Measurements from ENCODE around the gene KCNRG.
A peak's percentile ranks its signal among the peaks of the same experiment; 100 is the strongest.
"Not testable (repeated sequence)": the region's sequence is repeated elsewhere in the genome, so short reads cannot be mapped to it uniquely, and the experiment has no call there.

Gene KCNRG

GRCh38 chr13:50015258-50015657 is at the start of gene KCNRG:
Gene KCNRG, plus strand, starts transcription at chr13:50015444. Its CDS starts 50 bp downstream, at chr13:50015494.
- peak; percentile 49 for DNase-seq

GRCh38 chr13:49967456-49967855 is 47.8 kb upstream of the KCNRG start:
- DNase-seq: no peak

GRCh38 chr13:49972709-49973108 is 42.5 kb upstream of the KCNRG start:
- DNase-seq: no peak

- no peak for DNase-seq
Measured at GRCh38 chr13:49975826-49976225, 39.4 kb upstream of the KCNRG start.

- peak; percentile 83 for DNase-seq
Measured at GRCh38 chr13:49976314-49977258, 38.7 kb upstream of the KCNRG start.

GRCh38 chr13:49977992-49978391 is 37.3 kb upstream of the KCNRG start:
- DNase-seq: no peak

- DNase-seq: peak; percentile 28
Measured at GRCh38 chr13:49980266-49980665, 35.0 kb upstream of the KCNRG start.

- DNase-seq: no peak
Measured at GRCh38 chr13:49985129-49985528, 30.1 kb upstream of the KCNRG start.

GRCh38 chr13:49986471-49986870 is 28.8 kb upstream of the KCNRG start:
- DNase-seq: no peak

- not testable (repeated sequence) for DNase-seq
Measured at GRCh38 chr13:49990612-49991011, 24.6 kb upstream of the KCNRG start.

- DNase-seq: no peak
Measured at GRCh38 chr13:49993111-49993510, 22.1 kb upstream of the KCNRG start.

GRCh38 chr13:49993666-49994065 is 21.6 kb upstream of the KCNRG start:
- DNase-seq: no peak

GRCh38 chr13:49995625-49996101 is 19.6 kb upstream of the KCNRG start:
- peak; percentile 59 for DNase-seq

- peak; percentile 91 for DNase-seq
Measured at GRCh38 chr13:49996161-49996915, 18.9 kb upstream of the KCNRG start.

GRCh38 chr13:49996951-49997895 is 18.0 kb upstream of the KCNRG start, which contains the start of gene TRIM13:
Gene TRIM13, plus strand, starts transcription at chr13:49997042. Its CDS starts 14,899 bp downstream, at chr13:50011941.
- DNase-seq: peak; percentile 92

GRCh38 chr13:49997955-49998354 is 17.3 kb upstream of the KCNRG start:
- DNase-seq: peak; percentile 29

GRCh38 chr13:49998714-49999624 is 16.3 kb upstream of the KCNRG start:
- no peak for DNase-seq

GRCh38 chr13:50001287-50001686 is 14.0 kb upstream of the KCNRG start:
- DNase-seq: no peak

GRCh38 chr13:50006426-50007135 is 8.7 kb upstream of the KCNRG start:
- DNase-seq: no peak

- DNase-seq: no peak
Measured at GRCh38 chr13:50011461-50011860, 3.8 kb upstream of the KCNRG start.
